Myocyte (in vitro differentiated cells): Measurements from ENCODE around the gene SHH. TPM values are rescaled to one million over a fixed set of nuclear protein-coding genes. Genes with fewer than 3 reads are reported as not detected.
"Not testable (repeated sequence)": the region's sequence is repeated elsewhere in the genome, so short reads cannot be mapped to it uniquely, and the experiment has no call there.

Experiments
- DNase-seq: peaks from one replicate; pipeline ENCODE4 v3.0.0-alpha.2; 2012; ENCODE audit warnings: low read depth
- total RNA-seq: library from RNA; depleted of rRNA; stranded (reverse); fragments of >200 nt; gene quantifications from 2 replicates; pipeline ENCODE4 v1.2.3, GENCODE V29; 2014

Gene SHH
- total RNA-seq, 1 donor from 2014 or later, result 0.08 TPM

DNA sequence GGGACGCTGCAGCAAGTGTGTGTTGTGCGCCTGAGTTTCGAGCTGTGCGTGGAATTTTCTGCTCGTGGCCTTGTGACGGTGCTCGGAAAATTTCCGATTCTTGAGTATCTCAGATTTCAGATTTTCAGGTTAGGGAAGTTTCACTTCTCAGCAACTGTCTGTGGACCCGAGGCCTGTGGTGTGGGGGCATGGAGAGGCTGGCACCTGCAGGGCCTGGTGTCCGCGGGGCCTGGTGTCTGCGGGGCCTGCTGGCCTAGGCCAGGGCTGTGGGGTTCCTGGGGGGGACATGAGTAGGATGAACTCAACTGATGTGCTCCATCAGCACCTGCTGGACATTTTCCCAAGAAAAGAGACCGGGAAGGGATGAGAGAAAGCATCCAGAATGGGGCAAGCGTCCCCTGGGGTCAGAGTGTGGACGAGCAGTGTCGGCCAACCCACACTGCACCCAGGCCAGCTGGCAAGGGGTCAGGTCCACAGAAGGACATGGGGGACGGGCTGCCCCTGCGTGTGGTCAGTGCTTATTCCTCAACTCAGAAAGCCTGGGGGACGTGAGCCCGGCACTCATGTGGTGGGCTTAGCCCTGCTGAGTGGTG, 31.3 kb upstream of the SHH start:
- DNase-seq, result no peak

GRCh38 chr7:155842496-155843265, 30.4 kb upstream of the SHH start:
- no peak for DNase-seq

GRCh38 chr7:155840909-155841308, 28.6 kb upstream of the SHH start:
- DNase-seq, result no peak

- DNase-seq, result peak; percentile 10
Measured at GRCh38 chr7:155840262-155840885, 28.1 kb upstream of the SHH start.

- DNase-seq, result no peak
Measured at GRCh38 chr7:155839461-155839860, 27.2 kb upstream of the SHH start.

DNA sequence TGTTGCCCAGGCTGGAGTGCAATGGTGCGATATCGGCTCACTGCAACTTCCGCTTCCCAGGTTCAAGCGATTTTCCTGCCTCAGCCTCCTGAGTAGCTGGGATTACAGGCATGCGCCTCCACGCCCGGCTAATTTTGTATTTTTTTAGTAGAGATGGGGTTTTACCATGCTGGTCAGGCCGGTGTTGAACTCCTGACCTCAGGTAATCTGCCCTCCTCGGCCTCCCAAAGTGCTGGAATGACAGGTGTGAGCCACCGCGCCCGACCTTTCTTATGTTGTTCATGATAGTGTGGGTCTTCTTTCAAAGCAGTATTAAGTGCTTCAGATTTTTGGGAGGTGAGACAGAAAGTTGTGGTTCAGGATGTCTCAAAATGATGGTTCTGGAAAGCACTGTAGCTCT, 26.0 kb upstream of the SHH start:
- not testable (repeated sequence) for DNase-seq

DNA sequence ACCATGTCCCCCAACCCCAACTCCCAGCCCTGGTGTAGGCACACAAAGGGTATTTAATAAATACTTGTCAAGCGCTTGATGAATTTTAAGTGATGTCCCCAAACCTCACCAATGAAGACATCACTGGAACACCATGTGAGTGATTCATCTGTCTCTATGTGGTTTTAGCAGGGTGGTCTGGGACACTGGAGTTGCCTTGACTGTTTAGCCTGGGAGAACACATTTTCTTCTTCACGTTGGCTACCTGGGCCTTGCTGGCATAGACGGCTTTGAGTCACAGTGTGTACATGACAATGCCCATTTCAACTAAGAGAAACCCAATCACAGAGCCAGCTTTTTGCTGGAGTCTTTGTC, 24.8 kb upstream of the SHH start:
- no peak for DNase-seq

GRCh38 chr7:155836216-155837125, 24.2 kb upstream of the SHH start:
- no peak for DNase-seq

DNA sequence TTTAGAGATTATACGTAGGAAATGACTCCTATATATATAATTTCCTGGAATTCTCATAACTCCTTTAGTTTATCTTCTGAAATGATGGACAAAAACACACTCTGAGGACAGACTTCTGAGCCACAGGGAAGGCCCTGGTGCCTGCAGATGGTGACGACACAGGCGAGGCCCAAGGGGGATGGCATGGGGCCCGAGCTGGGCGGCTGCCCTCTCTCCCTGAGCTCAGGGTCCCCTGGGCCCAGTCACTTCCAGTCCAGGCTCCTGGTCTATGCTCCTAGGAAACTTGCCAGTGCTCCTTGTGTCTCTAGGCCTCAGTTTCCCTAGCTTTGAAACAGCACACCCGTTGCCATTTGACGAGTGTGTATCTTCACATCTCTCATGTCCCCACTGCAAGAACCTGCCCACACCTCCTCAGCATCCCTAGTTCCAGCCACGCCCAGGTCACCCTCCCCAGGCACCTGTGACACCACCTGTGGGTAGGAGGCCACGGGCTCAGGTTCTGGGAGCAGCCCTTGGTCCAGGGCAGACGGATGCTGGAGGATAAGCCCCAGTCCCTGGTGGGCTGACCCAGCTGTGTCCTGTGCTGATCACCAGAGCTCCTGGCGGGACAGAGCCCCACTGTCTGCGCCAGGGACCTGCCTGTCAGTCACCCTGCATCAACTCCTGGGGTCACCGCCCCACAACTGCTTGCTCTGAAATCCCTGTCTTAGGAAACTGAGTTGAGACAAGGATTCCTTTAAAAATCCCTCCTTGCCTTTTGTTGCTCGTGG, 23.4 kb upstream of the SHH start:
- DNase-seq, result no peak

DNA sequence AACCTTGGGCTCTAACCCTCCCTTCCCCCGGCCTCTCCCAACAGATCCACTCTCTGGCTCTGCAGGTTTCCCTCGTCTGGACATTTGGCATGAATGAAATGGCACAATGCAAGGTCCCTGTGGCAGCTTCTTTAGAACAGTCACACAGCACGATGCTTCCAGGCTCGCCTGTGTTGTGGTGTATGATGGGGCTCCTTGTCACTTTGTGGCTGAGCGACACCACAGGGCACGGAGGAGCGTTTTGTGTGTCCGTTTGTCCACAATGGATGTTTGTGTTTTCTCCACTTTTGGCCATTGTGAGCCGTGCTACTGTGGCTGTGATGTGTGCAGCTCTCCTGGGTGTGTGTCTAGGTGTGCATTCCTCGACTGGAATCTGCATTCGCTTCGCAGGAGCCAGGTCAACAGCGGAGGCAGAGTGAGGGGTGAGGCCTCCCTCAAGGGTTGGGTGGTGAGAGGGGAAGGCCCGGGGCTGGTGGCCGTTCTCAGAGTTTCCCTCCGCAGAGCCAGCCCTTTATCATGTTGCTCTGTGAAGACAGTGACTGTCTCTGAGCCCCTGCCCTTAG, 22.3 kb upstream of the SHH start:
- DNase-seq, result no peak

DNA sequence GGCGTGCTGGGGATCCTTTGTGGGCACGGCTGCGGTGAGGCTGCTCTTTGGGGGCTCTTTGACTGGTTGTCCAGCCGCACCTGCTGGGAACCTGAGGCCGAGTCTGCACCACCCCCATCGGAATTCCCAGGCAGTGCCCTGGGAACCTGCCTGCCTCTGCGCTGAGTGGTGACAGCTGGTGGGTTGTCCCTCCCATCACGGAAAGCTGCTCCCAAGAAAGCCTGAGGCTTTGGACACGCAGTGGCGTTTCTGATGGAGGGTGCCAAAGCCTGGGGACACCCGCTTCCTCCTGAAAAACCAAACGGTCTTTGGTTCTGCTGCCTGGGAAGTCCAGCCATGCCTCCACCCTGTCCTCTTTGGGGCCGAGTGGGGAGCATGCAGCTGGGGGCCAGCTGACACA, 21.4 kb upstream of the SHH start:
- DNase-seq, result peak; percentile 75

DNA sequence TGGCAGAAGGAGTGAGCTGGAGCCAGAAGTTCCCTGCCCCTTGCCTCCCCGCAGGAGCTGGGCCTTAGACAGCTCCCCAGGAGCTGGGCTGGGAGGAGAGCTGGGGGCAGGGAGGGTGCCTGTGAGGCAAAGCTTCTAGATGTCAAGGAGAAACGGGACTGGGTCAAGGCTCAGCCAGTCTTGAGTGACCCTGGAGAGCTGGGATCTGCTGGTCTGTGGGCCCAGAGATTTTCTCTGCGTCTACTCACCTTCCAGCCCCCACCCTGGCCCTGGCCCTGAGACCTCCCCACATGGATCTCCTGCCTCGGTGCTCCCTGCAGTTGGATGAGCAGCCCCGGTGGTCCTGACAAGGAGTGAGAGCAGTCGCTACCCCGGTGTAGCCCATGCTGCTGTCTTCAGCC, 20.3 kb upstream of the SHH start:
- no peak for DNase-seq

- no peak for DNase-seq
Measured at GRCh38 chr7:155831807-155832524, 19.7 kb upstream of the SHH start.

DNA sequence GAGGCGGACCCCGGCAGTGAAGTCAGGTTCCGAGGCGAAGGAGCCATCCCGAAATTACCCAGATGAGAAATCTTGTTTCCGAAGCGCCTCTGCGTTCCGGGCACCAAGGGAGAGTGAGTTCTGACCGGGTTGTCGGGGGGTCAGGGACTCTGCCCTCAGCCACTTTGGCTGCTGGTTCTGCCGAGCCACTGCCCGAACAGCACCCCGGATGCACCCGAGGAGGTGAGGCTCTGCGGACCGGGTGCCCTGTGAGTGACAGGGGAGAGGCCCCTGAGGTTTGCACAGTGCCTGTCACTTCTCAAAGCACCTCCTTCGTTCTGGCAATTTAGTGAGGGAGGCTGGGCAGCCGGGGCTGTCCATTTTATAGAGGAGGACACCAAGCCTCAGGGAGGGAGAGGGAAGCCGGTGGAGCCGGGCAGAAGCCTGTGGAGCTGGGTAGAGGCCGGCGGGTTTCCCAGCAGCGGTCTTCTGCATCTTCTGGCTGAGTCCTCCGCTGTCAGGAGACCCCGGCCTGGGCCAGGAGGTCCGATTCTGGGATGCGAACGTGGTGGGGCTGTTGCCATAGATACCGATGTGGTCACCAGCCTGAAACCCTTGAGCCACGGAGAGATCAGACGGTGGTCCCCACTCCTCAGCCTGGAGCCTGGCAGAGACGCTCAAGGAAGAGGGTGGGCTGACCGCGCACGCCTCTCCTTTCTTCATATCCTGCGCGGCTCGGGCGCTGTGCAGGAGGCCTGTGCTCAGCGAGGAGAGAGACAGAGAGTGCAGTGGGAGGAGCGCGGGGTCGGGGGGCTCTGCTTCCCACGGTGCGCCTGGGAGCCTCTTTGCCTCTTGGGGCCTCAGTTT, 18.9 kb upstream of the SHH start:
- DNase-seq, result no peak

DNA sequence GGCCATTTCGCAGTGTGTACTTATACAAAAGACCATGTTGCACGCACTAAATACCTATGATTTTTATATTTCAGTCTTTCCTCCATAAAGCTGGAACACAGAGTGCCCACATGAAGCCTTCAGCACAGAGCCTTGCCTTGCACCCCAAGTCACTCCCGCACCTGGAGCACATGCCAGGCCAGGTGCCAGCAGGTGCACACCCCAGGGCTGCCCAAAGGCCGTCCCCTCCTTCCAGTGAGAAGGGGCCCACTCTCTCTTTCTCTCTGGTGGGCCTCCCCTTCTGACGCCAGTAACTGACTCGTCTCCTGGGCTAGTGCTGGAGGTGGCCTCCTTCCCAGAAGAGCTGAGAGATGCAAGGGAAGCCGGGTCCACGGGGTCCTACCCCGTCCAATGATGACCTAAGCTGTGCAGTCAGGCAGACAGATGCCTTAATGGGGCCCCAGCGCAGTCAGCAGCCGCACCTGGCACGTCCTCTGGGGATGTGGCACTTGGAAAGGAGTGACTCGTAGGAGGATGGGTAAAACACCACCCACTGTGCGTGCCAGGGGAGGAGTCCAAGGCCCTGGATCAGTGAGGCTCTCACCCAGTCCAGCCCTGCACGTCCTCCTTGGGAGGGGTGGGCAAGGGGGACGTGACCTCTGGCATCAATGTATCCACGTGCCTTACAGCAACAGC, 17.7 kb upstream of the SHH start:
- DNase-seq, result no peak

GRCh38 chr7:155825336-155825735, 13.1 kb upstream of the SHH start:
- DNase-seq, result no peak

- DNase-seq, result peak; percentile 19
Measured at GRCh38 chr7:155824227-155824886, 12.1 kb upstream of the SHH start.

- DNase-seq, result no peak
Measured at GRCh38 chr7:155821851-155822250, 9.6 kb upstream of the SHH start.
